Breast epithelium (tissue), 3 donors: Measurements from ENCODE around the gene HNRNPA0.

Experiments used
- CTCF ChIP-seq, 3 donors: fragments of 450-650 bp; IDR thresholded peaks; one replicate each; pipeline ENCODE4 v1.5.1; 2016 to 2017; ENCODE audit warnings: antibody characterized with exemption in 3 of 3, mild to moderate bottlenecking in 3 of 3, moderate library complexity in 3 of 3
- POLR2AphosphoS5 ChIP-seq, 3 donors: sonication (generic); formaldehyde crosslinking; IDR thresholded peaks; one replicate each; pipeline ENCODE4 v1.6.1; 2017; ENCODE audit warnings: antibody characterized with exemption in 3 of 3

GRCh38 chr5:137738947-137739346 lies 15.2 kb downstream of the HNRNPA0 start:
- TF ChIP-seq CTCF (IDR thresholded peaks at IDR 0.05) (no peak), POLR2AphosphoS5 (IDR thresholded peaks at IDR 0.05) (no peak)
